CD14-positive monocyte (primary cell): Measurements from ENCODE around the gene STAC3. TPM values are rescaled to one million over a fixed set of nuclear protein-coding genes. Genes with fewer than 3 reads are reported as not detected.

Experiments
- DNase-seq, 3 donors: peaks; one replicate each; pipeline ENCODE4 v3.0.0-alpha.2; 2011 to 2022
- H2AFZ ChIP-seq: 2 replicates; pipeline ENCODE4 v1.6.0; 2012; ENCODE audit warnings: mild to moderate bottlenecking, low read depth, low read length, inconsistent platforms; ENCODE audit not compliant: insufficient read depth, poor library complexity, severe bottlenecking
- H3K27ac ChIP-seq, 2 donors: 1 replicate in 1 of 2; 2 replicates in 1 of 2; pipeline ENCODE4 v1.5.1; 2012 to 2013; ENCODE audit warnings: low read length in 2 of 2, control low read depth in 1 of 2, inconsistent platforms in 1 of 2, low read depth in 1 of 2, mild to moderate bottlenecking in 1 of 2
- H3K27me3 ChIP-seq, 2 donors: one replicate each; pipeline versions ENCODE4 v1.6.0 to v1.6.1; 2011 to 2013; ENCODE audit warnings: low read length in 2 of 2; ENCODE audit not compliant: control insufficient read depth in 2 of 2, insufficient read depth in 2 of 2
- H3K36me3 ChIP-seq, 2 donors: replicated peaks in 1 of 2; 1 replicate in 1 of 2; 2 replicates in 1 of 2; pipeline versions ENCODE4 v1.5.1 to v1.6.1; 2012 to 2013; ENCODE audit warnings: low read length in 2 of 2, control low read depth in 1 of 2, inconsistent platforms in 1 of 2, mild to moderate bottlenecking in 1 of 2; ENCODE audit not compliant: insufficient read depth in 2 of 2, control insufficient read depth in 1 of 2
- H3K4me1 ChIP-seq, 2 donors: 1 replicate in 1 of 2; 2 replicates in 1 of 2; pipeline versions ENCODE4 v1.5.1 to v1.6.1; 2012 to 2013; ENCODE audit warnings: low read length in 2 of 2, control low read depth in 1 of 2, inconsistent platforms in 1 of 2, mild to moderate bottlenecking in 1 of 2, moderate library complexity in 1 of 2; ENCODE audit not compliant: insufficient read depth in 2 of 2, control insufficient read depth in 1 of 2
- H3K4me2 ChIP-seq: replicated peaks from 2 replicates; pipeline ENCODE3; 2012; ENCODE audit warnings: low read length, moderate library complexity, mild to moderate bottlenecking; ENCODE audit not compliant: poor library complexity, severe bottlenecking; ENCODE audit errors: extremely low read depth
- H3K4me3 ChIP-seq, 3 experiments: fragments of 200-600 bp in 1 of 3; sonication (generic) in 1 of 3; replicated peaks in 1 of 3; 1 replicate in 2 of 3; 2 replicates in 1 of 3; pipeline ENCODE4 v1.5.1; 2011 to 2013; ENCODE audit warnings: low read length in 3 of 3, mild to moderate bottlenecking in 3 of 3, control low read depth in 2 of 3, low read depth in 2 of 3, inconsistent platforms in 1 of 3, moderate library complexity in 1 of 3
- H3K79me2 ChIP-seq: 2 replicates; pipeline ENCODE4 v1.6.0; 2012; ENCODE audit warnings: mild to moderate bottlenecking, control low read depth, inconsistent platforms, low read length, moderate library complexity; ENCODE audit not compliant: insufficient read depth
- H3K9ac ChIP-seq: 2 replicates; pipeline ENCODE4 v1.6.0; 2017; ENCODE audit warnings: low read length, mild to moderate bottlenecking; ENCODE audit not compliant: insufficient read depth, poor library complexity, severe bottlenecking
- H3K9me3 ChIP-seq, 2 donors: replicated peaks in 1 of 2; 1 replicate in 1 of 2; 2 replicates in 1 of 2; pipeline versions ENCODE4 v1.5.1 to v1.6.1; 2012 to 2013; ENCODE audit warnings: low read length in 2 of 2, control low read depth in 1 of 2; ENCODE audit not compliant: control insufficient read depth in 1 of 2, insufficient read depth in 1 of 2
- H4K20me1 ChIP-seq: 2 replicates; pipeline ENCODE4 v1.6.0; 2012; ENCODE audit warnings: mild to moderate bottlenecking, low read length, control low read depth, moderate library complexity; ENCODE audit not compliant: insufficient read depth
- H3K27ac Mint-ChIP-seq, 7 donors: one replicate each; pipeline ENCODE4 v1.8.0; 2020; ENCODE audit warnings: mild to moderate bottlenecking in 7 of 7, mixed read lengths in 7 of 7, moderate library complexity in 6 of 7, inconsistent platforms in 2 of 7
- H3K27me3 Mint-ChIP-seq, 3 donors: one replicate each; pipeline ENCODE4 v1.8.0; 2021 to 2022; ENCODE audit warnings: low read depth in 3 of 3, mild to moderate bottlenecking in 3 of 3, mixed read lengths in 3 of 3, moderate library complexity in 3 of 3, inconsistent platforms in 1 of 3
- H3K36me3 Mint-ChIP-seq, 2 donors: one replicate each; pipeline ENCODE4 v1.8.0; 2020; ENCODE audit warnings: mixed read lengths in 2 of 2, inconsistent platforms in 1 of 2, mild to moderate bottlenecking in 1 of 2
- H3K4me1 Mint-ChIP-seq: one replicate; pipeline ENCODE4 v1.8.0; 2020; ENCODE audit warnings: mild to moderate bottlenecking, mixed read lengths
- H3K4me3 Mint-ChIP-seq, 2 donors: one replicate each; pipeline ENCODE4 v1.8.0; 2020; ENCODE audit warnings: mild to moderate bottlenecking in 2 of 2, mixed read lengths in 2 of 2, moderate library complexity in 1 of 2
- H3K9me3 Mint-ChIP-seq, 7 donors: one replicate each; pipeline ENCODE4 v1.8.0; 2020 to 2022; ENCODE audit warnings: mixed read lengths in 7 of 7, mild to moderate bottlenecking in 6 of 7, moderate library complexity in 6 of 7, inconsistent platforms in 2 of 7
- CTCF ChIP-seq: fragments of 200-600 bp; IDR thresholded peaks from one replicate; pipeline ENCODE4 v1.8.0; 2022; ENCODE audit warnings: antibody characterized with exemption, mild to moderate bottlenecking
- WGBS: methylation state at CpG from one replicate; pipeline ENCODE4 v1.1.5; 2013; ENCODE audit warnings: missing lambda C conversion rate; ENCODE audit not compliant: insufficient coverage; 5-methylcytosine and 5-hydroxymethylcytosine counted together
- intact Hi-C, 2 donors: fragments of 100-400 bp; cut with micrococcal nuclease; formaldehyde crosslinking; loops; one replicate each; pipeline versions ENCODE4 v1.15.0 to v1.15.1; 2023
- polyA plus RNA-seq, 3 donors: library from polyadenylated mRNA; depleted of rRNA in 1 of 3; unstranded in 2 of 3; stranded (reverse) in 1 of 3; fragments of 300-500 nt in 2 of 3; fragments of >200 nt in 1 of 3; fragmentation: Illumina TruSeq in 2 of 3; gene quantifications; 1 replicate in 2 of 3; 2 replicates in 1 of 3; pipeline ENCODE4 v1.2.3, GENCODE V29; 2012 to 2021

Gene STAC3
- polyA plus RNA-seq, 3 donors: 7.0 to 32.1 (median 9.1) TPM

- H3K36me3 Mint-ChIP-seq: peaks cover 98 to 100% of the 10 kb centered on the region in 2 donors
- no peak for DNase-seq
- WGBS: 91% methylated on average over 10 of the region's 16 CpGs
- Histone ChIP-seq H3K27me3 (no peaks in the 10 kb centered on the region), H3K4me2 (no peak overlapping the region), H3K9me3 (no peaks in the 10 kb centered on the region), H3K4me3 (no peak overlapping the region), H3K27ac (no peak overlapping the region), H3K79me2 (no peaks in the 10 kb centered on the region), H4K20me1 (peaks cover 98% of the 10 kb centered on the region), H2AFZ (no peak overlapping the region), H3K4me1 (no peaks in the 10 kb centered on the region), H3K36me3 (peaks cover 100% of the 10 kb centered on the region in 2 donors), H3K9ac (no peak overlapping the region)
- peaks cover 0 to 11% (median 3%) of the 10 kb centered on the region in 3 donors for H3K27me3 Mint-ChIP-seq
- intact Hi-C loops: no loop called here
- no peak overlapping the region for H3K27ac Mint-ChIP-seq
- peaks cover 0 to 3% (median 0%) of the 10 kb centered on the region in 7 donors for H3K9me3 Mint-ChIP-seq
- no peak overlapping the region for H3K4me3 Mint-ChIP-seq
- H3K4me1 Mint-ChIP-seq: no peaks in the 10 kb centered on the region
- no peak for TF ChIP-seq CTCF
Observed at GRCh38 chr12:57201631-57202030, 49.4 kb downstream of the STAC3 start.

GRCh38 chr12:57201219-57201618 lies 49.8 kb downstream of the STAC3 start:
- H3K4me1 ChIP-seq: no peaks in the 10 kb centered on the region
- Mint-ChIP-seq H3K4me3 (no peak overlapping the region), H3K27me3 (peaks cover 0 to 13% (median 3%) of the 10 kb centered on the region in 3 donors), H3K4me1 (no peaks in the 10 kb centered on the region), H3K36me3 (peaks cover 98 to 100% of the 10 kb centered on the region in 2 donors), H3K9me3 (peaks cover 0 to 3% (median 0%) of the 10 kb centered on the region in 7 donors), H3K27ac (peak overlapping the region in 2 of 7 donors; percentile 5 to 18)
- peaks cover 98% of the 10 kb centered on the region for H4K20me1 ChIP-seq
- WGBS: 88% methylated on average over 8 of the region's 8 CpGs
- TF ChIP-seq CTCF: no peak
- intact Hi-C loops: no loop called here
- H3K4me2 ChIP-seq: no peak overlapping the region
- H2AFZ ChIP-seq: no peak overlapping the region
- DNase-seq: no peak
- H3K27me3 ChIP-seq: no peaks in the 10 kb centered on the region
- no peak overlapping the region for H3K9ac ChIP-seq
- no peak overlapping the region for H3K27ac ChIP-seq
- H3K4me3 ChIP-seq: no peak overlapping the region
- H3K9me3 ChIP-seq: no peaks in the 10 kb centered on the region
- H3K36me3 ChIP-seq: peaks cover 100% of the 10 kb centered on the region in 2 donors
- no peaks in the 10 kb centered on the region for H3K79me2 ChIP-seq
